ENCODE data around the gene SCO2. TPM values are rescaled to one million over a fixed set of nuclear protein-coding genes. Genes with fewer than 3 reads are reported as not detected.

SCO2 gene
- total and polyA plus RNA-seq, 2 of the 13 experiments (the other 11 are each of a cell fraction or from before 2014, with no cell fraction given), result 0.32 to 3.7 TPM

- TF ChIP-seq FOXP4 (CRISPR knock-in tag; IDR thresholded peaks at IDR 0.05), result 0 out of 2 replicates have a peak, but pooled peaks have one; percentile 41
- TF ChIP-seq, protein P1, sequence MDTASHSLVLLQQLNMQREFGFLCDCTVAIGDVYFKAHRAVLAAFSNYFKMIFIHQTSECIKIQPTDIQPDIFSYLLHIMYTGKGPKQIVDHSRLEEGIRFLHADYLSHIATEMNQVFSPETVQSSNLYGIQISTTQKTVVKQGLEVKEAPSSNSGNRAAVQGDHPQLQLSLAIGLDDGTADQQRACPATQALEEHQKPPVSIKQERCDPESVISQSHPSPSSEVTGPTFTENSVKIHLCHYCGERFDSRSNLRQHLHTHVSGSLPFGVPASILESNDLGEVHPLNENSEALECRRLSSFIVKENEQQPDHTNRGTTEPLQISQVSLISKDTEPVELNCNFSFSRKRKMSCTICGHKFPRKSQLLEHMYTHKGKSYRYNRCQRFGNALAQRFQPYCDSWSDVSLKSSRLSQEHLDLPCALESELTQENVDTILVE (CRISPR knock-in tag; IDR thresholded peaks at IDR 0.05), result peak; percentile 92
- peak; percentile 20; the same call in 1 of the 2 replicates for TF ChIP-seq STAG1 (CRISPR knock-in tag; IDR thresholded peaks at IDR 0.05)
- TF ChIP-seq ZBTB10 (CRISPR knock-in tag; IDR thresholded peaks at IDR 0.05; ENCODE audit: borderline replicate concordance), result no peak
- TF ChIP-seq NFIB (CRISPR knock-in tag; IDR thresholded peaks at IDR 0.05; ENCODE audit: borderline replicate concordance), result no peak
- TF ChIP-seq MXI1 (IDR thresholded peaks at IDR 0.05; ENCODE audit: borderline replicate concordance, low read depth, low read length), result peak; percentile 86; the same call in 1 of the 3 replicates
- TF ChIP-seq POLR2AphosphoS5 (IDR thresholded peaks at IDR 0.05; ENCODE audit: low read depth, low read length), result peak; percentile 73
- peak; percentile 79 for TF ChIP-seq RBFOX2 (IDR thresholded peaks at IDR 0.05; ENCODE audit: low read depth, low read length)
- TF ChIP-seq NFKBIZ (CRISPR knock-in tag; IDR thresholded peaks at IDR 0.05), result no peak
- TF ChIP-seq, protein P2, sequence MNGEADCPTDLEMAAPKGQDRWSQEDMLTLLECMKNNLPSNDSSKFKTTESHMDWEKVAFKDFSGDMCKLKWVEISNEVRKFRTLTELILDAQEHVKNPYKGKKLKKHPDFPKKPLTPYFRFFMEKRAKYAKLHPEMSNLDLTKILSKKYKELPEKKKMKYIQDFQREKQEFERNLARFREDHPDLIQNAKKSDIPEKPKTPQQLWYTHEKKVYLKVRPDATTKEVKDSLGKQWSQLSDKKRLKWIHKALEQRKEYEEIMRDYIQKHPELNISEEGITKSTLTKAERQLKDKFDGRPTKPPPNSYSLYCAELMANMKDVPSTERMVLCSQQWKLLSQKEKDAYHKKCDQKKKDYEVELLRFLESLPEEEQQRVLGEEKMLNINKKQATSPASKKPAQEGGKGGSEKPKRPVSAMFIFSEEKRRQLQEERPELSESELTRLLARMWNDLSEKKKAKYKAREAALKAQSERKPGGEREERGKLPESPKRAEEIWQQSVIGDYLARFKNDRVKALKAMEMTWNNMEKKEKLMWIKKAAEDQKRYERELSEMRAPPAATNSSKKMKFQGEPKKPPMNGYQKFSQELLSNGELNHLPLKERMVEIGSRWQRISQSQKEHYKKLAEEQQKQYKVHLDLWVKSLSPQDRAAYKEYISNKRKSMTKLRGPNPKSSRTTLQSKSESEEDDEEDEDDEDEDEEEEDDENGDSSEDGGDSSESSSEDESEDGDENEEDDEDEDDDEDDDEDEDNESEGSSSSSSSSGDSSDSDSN (CRISPR knock-in tag; IDR thresholded peaks at IDR 0.05), result 0 out of 2 replicates have a peak, but pooled peaks have one; percentile 9
- TF ChIP-seq, protein P3, sequence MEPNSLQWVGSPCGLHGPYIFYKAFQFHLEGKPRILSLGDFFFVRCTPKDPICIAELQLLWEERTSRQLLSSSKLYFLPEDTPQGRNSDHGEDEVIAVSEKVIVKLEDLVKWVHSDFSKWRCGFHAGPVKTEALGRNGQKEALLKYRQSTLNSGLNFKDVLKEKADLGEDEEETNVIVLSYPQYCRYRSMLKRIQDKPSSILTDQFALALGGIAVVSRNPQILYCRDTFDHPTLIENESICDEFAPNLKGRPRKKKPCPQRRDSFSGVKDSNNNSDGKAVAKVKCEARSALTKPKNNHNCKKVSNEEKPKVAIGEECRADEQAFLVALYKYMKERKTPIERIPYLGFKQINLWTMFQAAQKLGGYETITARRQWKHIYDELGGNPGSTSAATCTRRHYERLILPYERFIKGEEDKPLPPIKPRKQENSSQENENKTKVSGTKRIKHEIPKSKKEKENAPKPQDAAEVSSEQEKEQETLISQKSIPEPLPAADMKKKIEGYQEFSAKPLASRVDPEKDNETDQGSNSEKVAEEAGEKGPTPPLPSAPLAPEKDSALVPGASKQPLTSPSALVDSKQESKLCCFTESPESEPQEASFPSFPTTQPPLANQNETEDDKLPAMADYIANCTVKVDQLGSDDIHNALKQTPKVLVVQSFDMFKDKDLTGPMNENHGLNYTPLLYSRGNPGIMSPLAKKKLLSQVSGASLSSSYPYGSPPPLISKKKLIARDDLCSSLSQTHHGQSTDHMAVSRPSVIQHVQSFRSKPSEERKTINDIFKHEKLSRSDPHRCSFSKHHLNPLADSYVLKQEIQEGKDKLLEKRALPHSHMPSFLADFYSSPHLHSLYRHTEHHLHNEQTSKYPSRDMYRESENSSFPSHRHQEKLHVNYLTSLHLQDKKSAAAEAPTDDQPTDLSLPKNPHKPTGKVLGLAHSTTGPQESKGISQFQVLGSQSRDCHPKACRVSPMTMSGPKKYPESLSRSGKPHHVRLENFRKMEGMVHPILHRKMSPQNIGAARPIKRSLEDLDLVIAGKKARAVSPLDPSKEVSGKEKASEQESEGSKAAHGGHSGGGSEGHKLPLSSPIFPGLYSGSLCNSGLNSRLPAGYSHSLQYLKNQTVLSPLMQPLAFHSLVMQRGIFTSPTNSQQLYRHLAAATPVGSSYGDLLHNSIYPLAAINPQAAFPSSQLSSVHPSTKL (CRISPR knock-in tag; IDR thresholded peaks at IDR 0.05), result 0 out of 2 replicates have a peak, but pooled peaks have one; percentile 23
These were observed 17.2 kb downstream of the SCO2 start, which contains the start of gene NCAPH2 (continued) for GRCh38 chr22:50507991-50508884.

Measured in HepG2 (cell line).